Dermis blood vessel endothelial cell (primary cell): ENCODE results near the gene SYT1. TPM values are rescaled to one million over a fixed set of nuclear protein-coding genes. Genes with fewer than 3 reads are reported as not detected.

ENCODE experiments used
- DNase-seq: peaks from one replicate; pipeline ENCODE4 v3.0.0; 2010
- total RNA-seq: library from RNA; depleted of rRNA; stranded (reverse); fragments of >200 nt; gene quantifications from 2 replicates; pipeline ENCODE4 v1.2.3, GENCODE V29; 2014

The SYT1 gene
- total RNA-seq, 1 donor from 2014 or later, result 9.7 TPM

- no peak for DNase-seq
Measured at GRCh38 chr12:79411791-79412190, 547.2 kb downstream of the SYT1 start.

GRCh38 chr12:79413796-79414195 is 549.2 kb downstream of the SYT1 start:
- no peak for DNase-seq

GRCh38 chr12:79414252-79414651 is 549.7 kb downstream of the SYT1 start:
- DNase-seq, result no peak

DNA sequence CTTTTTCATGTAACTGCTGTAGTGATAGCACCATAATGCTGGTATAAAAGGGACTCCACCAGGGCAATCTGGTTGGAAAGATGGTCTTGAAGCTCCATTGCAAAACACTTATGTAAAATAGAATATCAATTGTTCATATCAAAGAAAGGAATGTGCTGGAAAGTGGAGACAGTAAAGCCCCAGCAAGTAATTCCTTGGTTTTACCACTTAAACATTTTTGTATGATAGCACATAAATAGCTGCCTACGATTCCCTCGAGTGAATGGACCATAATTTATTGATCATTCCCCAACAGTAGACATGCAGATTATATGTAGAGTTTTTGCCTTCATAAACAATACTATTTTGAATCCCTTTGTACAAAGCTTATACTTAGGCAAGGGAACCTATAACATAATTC is 550.7 kb downstream of the SYT1 start:
- DNase-seq, result no peak

DNA sequence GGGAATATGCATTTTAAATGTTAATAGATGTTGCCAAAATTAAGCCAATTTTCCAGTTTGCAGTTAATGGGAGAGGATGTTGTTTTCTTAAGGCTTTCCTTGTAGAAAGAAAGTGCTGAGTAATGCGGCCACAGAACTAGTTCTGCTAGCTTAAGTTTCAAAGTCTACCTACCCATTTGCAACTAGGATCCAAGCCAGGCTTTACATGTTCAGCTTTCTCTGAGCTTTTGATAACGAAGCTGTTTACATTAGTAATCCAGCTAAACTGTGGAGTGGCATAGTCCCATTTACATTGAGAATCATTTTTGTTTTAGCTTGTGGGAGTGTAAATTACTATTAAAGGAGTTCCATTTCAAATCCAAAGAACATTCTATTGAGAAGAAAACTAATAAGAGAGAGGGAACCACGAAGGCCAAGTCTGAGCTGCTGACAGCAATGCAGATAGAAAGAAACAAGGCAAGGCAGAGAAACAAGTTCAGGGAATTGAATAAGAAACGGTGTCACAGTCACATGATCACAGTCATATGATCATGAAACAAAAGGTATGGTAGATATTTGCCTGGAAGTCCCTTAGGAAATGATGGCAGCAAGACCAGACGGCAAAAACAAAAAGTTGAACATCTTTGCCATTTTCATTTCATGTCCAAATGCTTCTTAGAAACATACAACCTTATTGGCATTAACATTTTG is 551.3 kb downstream of the SYT1 start:
- DNase-seq, result no peak

DNA sequence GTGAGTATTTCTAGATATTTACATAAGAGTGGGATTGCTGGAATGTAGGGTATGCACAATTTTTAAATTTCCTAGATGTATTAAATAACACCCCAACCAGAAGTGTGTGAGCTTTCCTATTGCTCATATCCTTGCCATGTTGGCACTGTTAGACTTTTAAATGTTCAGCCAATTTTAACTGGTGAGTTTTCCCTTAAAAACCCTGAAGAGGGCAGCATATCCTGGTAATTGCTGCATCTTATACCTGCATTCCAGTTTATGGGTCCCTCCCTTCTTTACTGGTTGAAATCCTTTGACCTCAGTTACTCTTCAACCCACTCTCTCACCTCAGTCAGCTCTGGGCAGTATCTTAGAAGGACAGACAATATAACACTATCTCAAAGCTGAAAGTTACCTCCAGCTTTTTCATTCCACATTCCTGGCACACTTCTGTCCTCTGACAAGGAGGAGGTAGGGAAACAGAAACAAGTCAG is 555.6 kb downstream of the SYT1 start:
- peak; percentile 93 for DNase-seq

DNA sequence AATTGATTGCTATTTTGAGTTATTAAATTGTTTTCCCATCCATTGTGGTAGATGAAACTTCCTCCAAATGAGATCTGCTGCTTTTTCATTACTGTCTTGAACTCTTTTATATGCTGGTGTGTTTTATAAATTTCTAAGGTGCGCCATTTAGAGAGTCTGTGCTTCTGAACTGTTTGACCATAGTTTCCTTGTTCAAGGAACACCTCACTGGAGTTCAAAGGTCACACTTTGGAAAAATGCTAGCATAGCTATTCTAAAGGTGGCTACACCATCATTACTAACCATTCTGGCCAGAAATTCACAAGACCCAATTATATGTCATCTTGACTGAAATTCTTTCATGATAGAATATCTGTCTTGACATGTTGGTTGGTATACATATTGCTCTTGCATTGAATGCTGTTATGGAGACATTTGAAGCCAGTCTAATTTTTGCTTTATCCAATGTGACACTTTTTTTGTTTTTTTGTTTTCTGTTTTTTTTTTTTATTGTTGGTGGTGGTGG is 556.7 kb downstream of the SYT1 start:
- DNase-seq, result no peak

DNA sequence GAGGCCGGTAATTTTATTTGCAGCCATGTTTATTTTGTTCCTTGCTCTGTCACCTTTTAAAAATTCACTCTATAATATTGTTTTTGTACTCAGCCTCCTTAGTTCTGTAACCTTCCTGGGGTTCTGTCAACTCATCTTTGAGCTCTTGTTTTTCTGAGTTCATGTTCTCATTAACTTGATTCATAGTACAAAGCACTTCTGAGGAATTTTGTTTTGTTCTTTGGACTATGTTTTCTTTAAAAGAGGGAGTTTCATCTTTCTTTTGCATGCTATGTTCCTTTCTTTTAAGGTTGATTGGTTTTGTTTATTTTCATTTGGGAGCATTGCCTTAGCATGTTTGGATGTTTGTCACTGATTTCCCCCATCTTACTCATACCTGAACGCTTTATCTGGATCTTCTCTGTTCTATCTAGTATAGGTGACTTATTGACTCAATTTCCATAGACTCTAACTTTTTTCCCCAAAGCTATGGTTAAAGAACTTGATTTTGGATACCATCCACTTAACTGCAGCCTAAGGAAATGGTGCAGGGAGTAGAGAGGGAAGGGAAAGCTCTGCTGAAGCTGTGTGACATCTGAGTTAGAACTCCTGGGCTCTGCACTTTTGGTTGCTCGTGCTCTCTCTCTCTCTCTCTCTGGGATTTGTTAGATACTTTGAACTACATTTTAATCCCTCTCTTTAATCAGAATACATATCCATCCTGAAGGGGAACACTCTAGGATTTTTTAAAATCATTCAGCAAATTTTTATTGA is 557.7 kb downstream of the SYT1 start:
- peak; percentile 32 for DNase-seq

GRCh38 chr12:79423560-79423959 is 559.0 kb downstream of the SYT1 start:
- DNase-seq, result no peak

- peak; percentile 92 for DNase-seq
Measured at GRCh38 chr12:79424109-79424721, 559.6 kb downstream of the SYT1 start.

DNA sequence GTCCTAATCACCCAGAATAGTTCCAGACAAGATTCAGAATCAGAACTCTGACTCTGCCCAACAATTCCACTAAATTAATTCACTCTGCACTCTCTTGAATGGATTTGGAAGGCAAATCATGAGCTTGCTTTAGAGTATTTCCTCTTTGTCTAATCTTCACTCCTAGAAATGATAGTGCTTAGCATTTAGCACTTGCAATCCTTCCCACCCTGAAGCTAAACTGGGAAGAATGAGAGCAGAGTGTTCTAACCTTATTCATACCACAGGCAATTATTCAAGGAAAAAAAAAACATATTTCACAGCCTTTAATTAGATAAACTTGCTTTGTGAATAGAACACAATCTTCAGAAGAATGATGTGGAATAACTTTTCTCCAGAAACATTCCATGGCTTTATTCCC is 561.5 kb downstream of the SYT1 start:
- DNase-seq, result no peak

GRCh38 chr12:79426744-79427143 is 562.2 kb downstream of the SYT1 start:
- peak; percentile 59 for DNase-seq

GRCh38 chr12:79433465-79434072 is 569.0 kb downstream of the SYT1 start:
- DNase-seq, result no peak

GRCh38 chr12:79434561-79434960 is 570.0 kb downstream of the SYT1 start:
- no peak for DNase-seq

- no peak for DNase-seq
Measured at GRCh38 chr12:79435742-79436141, 571.2 kb downstream of the SYT1 start.

GRCh38 chr12:79438480-79439174 is 574.1 kb downstream of the SYT1 start:
- no peak for DNase-seq

DNA sequence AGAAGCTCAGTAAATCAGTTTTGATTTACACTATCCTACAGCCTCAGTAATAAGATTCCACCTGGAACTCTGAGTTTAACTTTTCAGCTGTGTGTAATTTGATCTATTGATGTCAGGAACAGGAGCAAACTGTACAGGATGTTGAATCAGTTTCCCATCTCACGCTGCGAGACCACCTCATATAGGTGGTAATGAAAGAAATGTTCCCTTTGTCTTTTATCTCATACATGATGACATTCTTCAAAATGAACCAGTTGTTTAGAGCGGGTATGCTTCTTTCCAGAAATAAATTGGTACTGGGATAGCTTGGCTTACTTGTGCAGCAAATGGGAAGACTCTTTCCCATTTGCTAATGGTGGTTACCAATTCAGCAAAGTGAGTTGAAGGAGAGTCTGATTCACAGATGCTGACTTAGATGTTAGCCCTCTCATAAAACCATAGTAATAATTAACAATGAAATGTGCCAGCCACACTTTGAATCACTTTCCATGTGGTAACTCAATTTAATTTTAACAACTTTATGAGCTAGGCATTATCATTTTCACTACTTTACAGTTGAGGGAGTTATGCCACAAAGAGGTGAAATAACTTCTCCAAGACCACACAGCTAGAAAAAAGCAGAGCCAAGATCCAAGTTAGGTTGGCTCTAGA is 574.7 kb downstream of the SYT1 start:
- DNase-seq, result peak; percentile 81

- DNase-seq, result no peak
Measured at GRCh38 chr12:79441534-79441933, 577.0 kb downstream of the SYT1 start.

DNA sequence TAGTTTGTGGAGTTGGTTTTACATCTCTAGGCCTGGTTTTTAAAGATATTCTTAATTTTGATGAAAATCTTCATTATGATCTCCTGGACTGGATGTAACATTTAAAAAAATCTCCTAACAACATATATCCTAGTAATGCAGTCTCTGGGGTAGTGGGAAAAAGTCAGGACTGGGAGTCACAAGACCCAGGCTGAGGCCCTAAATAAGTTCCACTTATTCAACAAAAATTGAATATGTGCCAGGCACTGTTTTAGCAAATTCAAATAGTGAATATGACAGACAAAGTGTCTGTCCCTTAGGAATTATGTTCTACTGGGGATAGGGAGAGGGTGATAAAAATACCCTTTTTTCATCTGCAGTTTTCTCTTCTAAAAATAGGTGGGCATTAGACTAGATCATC is 577.8 kb downstream of the SYT1 start:
- DNase-seq, result no peak

DNA sequence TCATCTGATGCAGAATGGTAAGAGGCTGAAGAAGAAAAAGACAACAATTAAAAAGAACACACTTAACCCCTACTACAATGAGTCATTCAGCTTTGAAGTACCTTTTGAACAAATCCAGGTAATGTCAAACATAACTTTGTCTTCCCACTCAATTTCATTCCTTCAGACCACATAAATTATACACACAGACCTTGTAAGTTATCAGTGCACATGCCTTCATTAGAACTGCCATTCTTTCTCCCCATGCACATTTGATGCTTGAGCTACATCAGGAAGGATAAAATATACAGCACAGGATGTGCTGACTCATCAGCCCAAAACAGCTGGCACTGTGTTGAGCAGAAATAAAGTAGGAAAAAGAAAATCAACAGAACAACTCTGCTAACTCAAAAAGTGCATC is 579.5 kb downstream of the SYT1 start:
- peak; percentile 73 for DNase-seq

GRCh38 chr12:79448816-79449215 is 584.2 kb downstream of the SYT1 start:
- no peak for DNase-seq

DNA sequence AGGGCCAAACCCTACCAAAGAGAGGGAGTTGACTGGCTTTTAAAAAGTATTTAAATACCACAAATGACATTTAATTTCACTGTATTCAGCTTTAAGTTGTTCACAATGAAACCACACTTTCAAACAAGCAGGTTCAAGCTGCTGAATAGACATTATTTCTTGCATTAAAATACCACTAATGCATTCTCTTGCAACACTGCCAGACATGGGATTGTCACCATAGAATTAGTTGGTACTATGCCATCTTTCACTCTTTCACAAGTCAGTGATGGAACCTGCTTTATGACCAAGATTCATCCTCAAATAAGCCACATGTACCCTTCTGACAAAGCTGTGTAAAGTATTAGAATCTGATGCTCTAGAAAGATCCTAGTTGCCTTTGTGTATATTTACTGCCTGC is 586.8 kb downstream of the SYT1 start:
- DNase-seq, result no peak
